ENCODE results near the gene PPARD.
"Not testable (repeated sequence)": the region's sequence is repeated elsewhere in the genome, so short reads cannot be mapped to it uniquely, and the experiment has no call there.

The PPARD gene

DNA sequence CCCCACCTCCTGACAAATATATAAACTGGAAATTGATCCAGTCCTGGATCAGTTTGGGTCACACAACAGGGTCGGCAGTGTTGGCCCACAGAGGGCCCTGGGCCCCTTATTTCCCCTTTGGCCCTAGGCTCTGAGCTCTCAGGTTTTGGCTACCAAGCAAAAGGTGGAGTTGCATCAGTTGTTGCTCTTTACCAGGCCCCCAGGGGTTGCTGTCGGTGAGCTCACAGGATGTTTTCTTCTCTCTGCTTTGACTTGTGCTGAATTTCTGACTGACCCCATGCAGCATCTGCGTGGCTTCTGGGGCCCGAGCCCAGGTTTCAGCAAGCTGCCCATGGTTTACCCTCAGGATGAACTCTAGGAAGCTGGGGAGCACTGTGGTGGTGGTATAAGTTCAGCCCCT lies 44.6 kb downstream of the PPARD start:
- DNase-seq = no peak

DNA sequence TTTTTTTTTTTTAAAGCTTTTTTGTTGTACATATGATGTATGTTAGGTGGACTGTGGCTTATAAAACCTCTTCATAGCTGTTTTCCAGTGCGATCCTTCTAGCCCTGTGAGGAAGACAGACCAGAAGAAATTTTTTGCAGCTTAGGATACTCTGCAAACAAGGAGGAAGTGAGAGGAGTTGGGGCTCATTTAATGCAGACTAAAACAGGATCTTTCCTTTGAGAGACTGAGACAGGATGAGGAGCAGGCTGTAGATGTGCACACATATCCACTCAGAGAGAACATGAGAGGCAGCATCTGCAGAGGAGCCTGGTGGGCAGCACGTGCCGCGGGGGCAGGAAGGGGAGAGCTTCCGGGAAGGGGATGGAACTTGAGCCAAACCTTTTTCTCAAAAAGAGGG lies 45.7 kb downstream of the PPARD start:
- no peak for DNase-seq

DNA sequence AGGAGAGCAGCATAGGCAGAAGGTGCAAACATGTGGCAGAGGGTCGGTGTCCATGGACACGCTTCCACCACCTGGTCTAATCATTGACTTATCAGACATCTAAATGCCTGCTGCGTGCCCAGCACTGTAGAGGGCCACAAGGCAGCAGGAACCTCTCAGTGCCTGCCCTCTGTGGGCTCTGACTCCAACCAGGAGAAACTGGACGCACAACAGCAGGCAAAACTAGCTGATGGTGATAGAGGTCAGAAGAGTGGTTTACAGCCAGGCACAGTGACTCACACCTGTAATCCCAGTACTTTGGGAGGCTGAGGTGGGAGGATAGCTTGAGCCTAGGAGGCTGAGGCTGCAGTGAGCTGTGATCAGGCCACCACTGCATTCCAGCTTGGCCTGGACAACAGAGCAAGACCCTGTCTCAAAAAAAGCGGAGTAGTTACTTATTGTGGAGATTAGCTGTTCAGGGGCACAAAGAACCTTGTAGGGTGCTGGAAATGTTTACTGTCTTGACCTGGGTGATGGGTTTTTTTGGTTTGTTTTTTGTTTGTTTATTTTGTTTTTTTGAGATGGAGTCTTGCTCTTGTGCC lies 46.5 kb downstream of the PPARD start:
- DNase-seq = no peak

- DNase-seq = not testable (repeated sequence)
These were observed 47.0 kb downstream of the PPARD start for GRCh38 chr6:35389386-35389785.

DNA sequence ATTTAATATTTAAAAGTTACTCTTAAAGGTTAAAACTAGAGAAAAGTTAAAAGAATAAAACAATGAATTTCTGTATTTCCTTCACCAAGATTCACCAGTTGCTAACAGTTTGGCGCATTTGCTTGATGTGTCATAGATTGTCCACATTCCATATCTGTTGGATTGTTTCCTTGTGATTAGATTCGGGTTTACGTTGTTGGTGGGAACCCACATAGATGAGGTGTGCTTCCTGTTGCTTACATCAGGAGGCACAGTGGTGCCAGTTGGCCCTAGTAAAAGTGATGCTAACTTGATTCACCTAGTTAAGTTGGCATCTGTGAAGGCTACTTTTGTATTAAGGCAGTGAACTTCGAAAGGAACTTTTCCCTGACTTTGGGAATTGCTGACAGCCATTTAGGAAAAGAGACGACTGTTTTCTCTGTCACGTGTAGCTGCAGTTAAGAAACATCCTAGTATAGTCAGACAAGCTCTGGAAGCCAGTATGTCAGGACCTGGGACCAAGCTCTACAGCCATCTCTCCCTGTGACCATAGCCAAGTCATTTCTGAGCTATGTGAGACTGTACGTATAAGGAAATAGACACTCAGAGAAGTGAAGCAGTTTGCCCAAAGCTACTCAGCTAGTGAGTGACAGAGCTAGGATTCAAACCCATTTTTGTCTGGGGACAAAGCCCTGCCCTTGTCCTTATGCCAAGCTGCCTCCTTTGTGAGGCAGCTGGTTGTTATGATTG lies 49.0 kb downstream of the PPARD start:
- DNase-seq = peak; percentile 26

DNA sequence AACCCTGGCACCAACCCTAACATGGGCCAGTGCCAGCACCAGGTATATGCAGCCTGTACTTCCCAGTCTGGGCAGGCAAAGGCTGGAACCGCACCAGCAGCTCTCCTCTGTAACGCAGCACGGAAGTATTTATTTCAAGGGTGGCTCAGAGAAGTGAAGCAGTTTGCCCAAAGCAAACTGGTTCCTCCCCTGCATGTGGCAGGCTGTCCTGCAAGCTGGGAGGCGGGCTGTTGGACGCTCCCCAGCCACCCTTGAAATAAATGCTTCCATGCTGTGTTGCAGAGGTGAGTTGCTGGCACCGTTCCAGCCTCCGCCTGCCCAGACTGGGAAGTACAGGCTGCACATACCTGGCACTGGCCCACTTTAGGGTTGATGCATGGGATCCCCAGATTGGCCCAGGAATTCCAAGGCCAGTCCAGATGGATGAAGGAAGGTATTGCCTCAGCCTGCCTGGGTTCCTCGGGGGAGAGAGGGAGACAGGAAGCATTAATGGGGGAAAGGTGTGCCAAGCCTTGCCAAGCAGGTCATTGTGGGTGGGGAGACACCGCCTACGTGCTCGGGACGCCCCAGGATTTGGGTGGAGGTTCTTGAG lies 49.8 kb downstream of the PPARD start:
- no peak for DNase-seq

DNA sequence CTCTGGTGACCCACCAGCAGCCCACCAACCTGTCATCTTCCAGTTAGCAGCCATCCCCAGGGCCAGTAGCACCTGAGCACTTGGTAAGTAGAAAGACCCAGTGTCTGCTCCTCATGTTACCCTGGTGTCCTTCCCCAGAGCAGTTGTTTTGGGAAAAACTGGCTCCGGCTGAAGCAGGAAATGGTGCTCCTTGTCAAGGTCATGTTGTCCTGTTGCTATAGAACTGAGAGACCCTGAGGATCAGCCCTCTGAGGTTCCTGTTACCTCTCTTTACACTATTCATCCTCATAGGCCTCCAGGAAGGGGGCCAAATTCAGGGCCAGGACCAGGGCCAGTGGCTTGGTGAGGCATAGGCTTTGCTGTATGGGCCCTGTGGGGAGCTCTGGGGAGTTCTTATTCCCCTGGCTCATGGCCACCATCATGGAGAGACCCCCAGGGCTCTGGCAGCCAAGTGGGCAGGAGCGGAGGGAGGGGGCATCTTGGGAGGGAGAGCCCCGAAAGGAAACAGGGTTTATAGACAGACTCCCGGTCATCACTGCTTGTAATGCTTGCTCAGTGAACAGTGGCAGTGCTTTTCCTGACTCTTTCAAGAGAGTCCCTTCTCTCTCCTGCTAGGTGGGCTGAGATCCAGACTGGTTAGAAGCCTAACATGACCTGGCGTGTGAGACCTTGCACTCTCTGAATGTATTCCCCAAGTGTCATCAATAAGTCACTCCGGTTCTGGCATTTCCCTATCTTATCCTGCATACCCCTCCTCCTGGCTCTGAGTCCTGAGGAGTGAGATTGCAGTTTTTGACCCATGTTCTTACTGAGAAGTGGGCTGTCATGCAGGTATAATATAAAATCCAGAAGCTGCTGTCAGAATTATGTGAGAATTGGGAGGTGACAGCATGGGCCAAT lies 50.7 kb downstream of the PPARD start:
- DNase-seq = no peak

- no peak for DNase-seq
These were observed 54.6 kb downstream of the PPARD start for GRCh38 chr6:35396991-35397390.

- no peak for DNase-seq
These were observed 55.6 kb downstream of the PPARD start for GRCh38 chr6:35397806-35398418.

DNA sequence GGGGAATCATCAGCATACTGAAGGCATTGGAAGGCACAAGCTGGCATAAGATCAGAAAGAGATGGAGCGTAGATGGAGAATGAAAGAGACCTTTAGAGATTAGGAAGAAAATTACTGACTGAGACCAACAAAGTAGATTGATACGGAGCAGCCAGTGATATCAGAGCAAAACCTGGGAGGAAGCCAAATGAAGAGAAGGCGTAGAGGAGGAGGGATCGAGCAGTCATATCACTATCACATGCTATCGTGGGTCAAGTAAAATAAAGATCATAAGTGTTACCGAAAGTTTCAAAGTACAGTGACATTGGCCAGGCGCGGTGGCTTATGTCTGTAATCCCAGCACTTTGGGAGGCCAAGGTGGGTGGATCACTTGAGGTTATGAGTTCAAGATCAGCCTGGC lies 56.2 kb downstream of the PPARD start:
- no peak for DNase-seq

DNA sequence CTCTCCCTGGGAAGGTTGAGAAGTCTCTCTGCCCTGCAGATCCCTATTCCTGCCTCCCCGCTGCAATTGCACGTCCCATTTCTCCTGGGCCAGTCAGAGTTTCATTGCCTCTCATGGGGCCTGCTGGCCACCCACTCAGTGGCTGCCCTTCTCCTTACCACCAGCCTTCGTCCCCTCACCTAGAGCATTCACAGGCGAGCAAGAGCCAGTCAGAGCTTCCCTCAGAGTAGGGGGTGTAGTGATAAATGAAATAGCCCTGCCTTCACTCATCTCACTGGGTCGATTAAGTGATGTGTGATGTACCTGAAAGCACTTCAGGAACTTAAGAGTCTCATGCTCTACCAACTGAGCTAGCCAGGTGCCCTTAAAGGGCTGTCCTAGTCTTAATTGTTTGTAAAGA lies 57.8 kb downstream of the PPARD start:
- no peak for DNase-seq

GRCh38 chr6:35400901-35401311 lies 58.5 kb downstream of the PPARD start:
- no peak for DNase-seq

GRCh38 chr6:35401514-35401913 lies 59.2 kb downstream of the PPARD start:
- DNase-seq = no peak

- no peak for DNase-seq
These were observed 59.9 kb downstream of the PPARD start for GRCh38 chr6:35402136-35402855.

DNA sequence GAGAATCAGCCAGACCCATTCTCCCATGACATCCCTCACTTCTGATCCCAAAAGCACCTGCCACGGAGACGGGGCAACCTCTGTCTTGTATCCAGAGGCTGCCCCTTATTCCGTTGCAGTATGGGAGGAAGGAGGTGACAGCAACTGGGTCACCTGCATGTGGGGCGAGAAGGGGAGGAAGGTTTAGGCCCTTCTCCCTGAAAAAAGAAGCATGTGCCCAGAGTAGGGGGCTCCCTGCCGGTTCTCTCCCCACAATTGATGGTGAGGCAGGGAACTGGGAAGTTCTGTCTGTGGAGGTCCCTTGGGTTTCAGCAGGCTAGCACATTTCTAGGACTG lies 60.5 kb downstream of the PPARD start:
- DNase-seq = no peak

GRCh38 chr6:35403544-35404442 lies 61.4 kb downstream of the PPARD start:
- no peak for DNase-seq

DNA sequence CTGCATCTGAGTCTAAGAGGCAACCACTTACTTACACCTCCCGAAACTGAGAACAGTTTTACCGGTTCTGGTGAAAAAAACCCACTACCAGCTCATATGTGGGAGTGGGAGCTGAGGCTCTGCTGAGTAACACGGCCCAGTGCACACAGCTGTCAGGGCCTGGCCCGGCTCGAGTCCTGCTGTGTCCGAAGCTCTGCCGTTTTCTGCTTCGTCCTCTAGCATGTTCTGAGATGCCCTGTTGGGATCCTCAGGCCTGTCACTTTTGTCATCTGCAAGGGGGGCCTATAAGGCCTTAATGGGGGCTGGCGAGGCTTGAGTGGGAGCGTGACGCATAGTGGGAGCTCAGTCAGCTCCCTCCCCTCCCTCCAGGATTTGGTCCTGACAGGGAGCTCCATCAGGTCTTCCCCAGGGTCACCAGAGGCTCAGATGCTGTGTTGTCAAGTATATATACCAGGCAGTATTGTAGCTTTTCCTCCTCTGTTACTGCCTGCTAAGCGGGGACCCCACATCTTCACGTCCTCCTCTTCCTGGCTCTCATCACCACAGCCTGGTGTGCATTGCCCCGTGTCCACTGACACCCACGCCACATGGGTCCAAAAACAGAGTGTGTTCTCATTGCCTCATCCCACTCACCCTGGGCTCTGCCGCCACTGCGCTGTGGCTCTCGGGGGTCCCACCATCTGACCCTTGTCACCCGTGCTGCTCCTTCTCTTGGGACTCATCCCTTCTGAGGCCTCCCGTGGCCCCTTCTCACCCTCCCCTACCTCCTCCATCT lies 64.5 kb downstream of the PPARD start:
- no peak for DNase-seq

GRCh38 chr6:35409245-35409644 lies 66.9 kb downstream of the PPARD start:
- no peak for DNase-seq

DNA sequence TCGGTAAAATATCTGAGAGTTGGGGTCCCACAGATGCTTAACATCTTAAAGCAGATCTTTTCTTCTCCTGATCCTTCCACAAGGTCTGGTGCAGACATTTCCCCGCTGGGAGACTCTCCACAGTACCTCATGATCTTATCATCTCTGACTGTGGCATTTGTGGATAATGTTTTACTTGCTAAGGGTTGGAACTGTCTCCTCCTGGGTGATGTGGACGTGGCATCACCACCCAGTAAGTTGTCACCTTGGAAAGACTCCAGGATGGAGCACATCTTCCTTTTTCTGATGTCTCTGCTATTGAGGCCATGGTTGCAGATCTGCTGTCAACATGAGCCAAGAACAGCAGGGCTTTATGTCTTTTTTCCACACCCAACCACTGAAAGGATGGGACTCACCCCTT lies 67.8 kb downstream of the PPARD start:
- no peak for DNase-seq

DNA sequence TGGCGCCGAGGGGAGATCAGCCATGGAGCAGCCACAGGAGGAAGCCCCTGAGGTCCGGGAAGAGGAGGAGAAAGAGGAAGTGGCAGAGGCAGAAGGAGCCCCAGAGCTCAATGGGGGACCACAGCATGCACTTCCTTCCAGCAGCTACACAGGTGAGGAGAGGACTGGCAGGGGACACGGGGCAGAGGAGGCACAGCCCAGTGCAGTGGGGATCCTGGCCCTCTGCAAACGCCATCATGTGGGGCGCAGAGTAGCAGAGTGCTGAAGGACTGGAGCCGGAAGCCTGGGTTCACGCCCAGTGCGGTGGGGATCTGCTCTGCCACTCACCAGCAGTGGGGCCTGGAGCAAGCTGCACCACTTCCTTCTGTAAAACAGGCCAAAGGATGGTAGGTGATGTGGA lies 68.7 kb downstream of the PPARD start:
- DNase-seq = peak; percentile 12

GRCh38 chr6:35412102-35412501 lies 69.7 kb downstream of the PPARD start:
- no peak for DNase-seq

Measured in CD4-positive, alpha-beta T cell treated with Interleukin-12 subunit alpha and Interleukin-12 subunit beta, for 1 hour (primary cell).